ENCODE results near the gene APOA5. TPM values are rescaled to one million over a fixed set of nuclear protein-coding genes. Genes with fewer than 3 reads are reported as not detected.

APOA5 gene
- total RNA-seq, 2 experiments from 2014 or later, result not detected

DNA sequence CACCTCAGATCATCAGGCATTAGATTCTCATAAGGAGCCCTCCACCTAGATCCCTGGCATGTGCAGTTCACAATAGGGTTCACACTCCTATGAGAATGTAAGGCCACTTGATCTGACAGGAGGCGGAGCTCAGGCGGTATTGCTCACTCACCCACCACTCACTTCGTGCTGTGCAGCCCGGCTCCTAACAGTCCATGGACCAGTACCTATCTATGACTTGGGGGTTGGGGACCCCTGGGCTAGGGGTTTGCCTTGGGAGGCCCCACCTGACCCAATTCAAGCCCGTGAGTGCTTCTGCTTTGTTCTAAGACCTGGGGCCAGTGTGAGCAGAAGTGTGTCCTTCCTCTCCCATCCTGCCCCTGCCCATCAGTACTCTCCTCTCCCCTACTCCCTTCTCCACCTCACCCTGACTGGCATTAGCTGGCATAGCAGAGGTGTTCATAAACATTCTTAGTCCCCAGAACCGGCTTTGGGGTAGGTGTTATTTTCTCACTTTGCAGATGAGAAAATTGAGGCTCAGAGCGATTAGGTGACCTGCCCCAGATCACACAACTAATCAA is 40.2 kb upstream of the APOA5 start:
- TF ChIP-seq, protein P1, sequence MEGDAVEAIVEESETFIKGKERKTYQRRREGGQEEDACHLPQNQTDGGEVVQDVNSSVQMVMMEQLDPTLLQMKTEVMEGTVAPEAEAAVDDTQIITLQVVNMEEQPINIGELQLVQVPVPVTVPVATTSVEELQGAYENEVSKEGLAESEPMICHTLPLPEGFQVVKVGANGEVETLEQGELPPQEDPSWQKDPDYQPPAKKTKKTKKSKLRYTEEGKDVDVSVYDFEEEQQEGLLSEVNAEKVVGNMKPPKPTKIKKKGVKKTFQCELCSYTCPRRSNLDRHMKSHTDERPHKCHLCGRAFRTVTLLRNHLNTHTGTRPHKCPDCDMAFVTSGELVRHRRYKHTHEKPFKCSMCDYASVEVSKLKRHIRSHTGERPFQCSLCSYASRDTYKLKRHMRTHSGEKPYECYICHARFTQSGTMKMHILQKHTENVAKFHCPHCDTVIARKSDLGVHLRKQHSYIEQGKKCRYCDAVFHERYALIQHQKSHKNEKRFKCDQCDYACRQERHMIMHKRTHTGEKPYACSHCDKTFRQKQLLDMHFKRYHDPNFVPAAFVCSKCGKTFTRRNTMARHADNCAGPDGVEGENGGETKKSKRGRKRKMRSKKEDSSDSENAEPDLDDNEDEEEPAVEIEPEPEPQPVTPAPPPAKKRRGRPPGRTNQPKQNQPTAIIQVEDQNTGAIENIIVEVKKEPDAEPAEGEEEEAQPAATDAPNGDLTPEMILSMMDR (conservative IDR thresholded peaks at IDR 0.05; ENCODE audit: low read length), result no peak
- no peak for TF ChIP-seq EZH2phosphoT487 (IDR thresholded peaks at IDR 0.05; ENCODE audit: borderline replicate concordance, low read depth, low read length)
- no peak overlapping the region for H3K27ac ChIP-seq (ENCODE audit: low read depth, low read length, poor library complexity, severe bottlenecking)
- H3K79me2 ChIP-seq (ENCODE audit: insufficient read depth, low read depth, low read length), result no peaks in the 10 kb centered on the region
- H4K20me1 ChIP-seq (ENCODE audit: insufficient read depth, low read length), result no peaks in the 10 kb centered on the region
- no peaks in the 10 kb centered on the region for H3K9me2 ChIP-seq (ENCODE audit: insufficient read depth, low read length)
- intact Hi-C loops (cut with micrococcal nuclease; ENCODE audit: unreplicated experiment), result loop anchor here (1.0 kb wide), 1 partner anchor 274 kb away; no protein-coding TSS in a partner anchor
- POLR2A ChIA-PET, result no interaction called here
- no peak overlapping the region for H2AFZ ChIP-seq (ENCODE audit: low read length)
- no peaks in the 10 kb centered on the region for H3K9me3 ChIP-seq (ENCODE audit: low read length)
- no TSS peak for BruUV-seq (replicated peaks)
- no peak overlapping the region for H3K4me2 ChIP-seq (ENCODE audit: low read length)
- H3K4me1 ChIP-seq (ENCODE audit: insufficient read depth, low read length, poor library complexity, severe bottlenecking), result peaks cover 13% of the 10 kb centered on the region
- no peak overlapping the region for H3K4me3 ChIP-seq (ENCODE audit: low read depth, low read length, poor library complexity, severe bottlenecking)
- CTCF ChIA-PET (ENCODE audit: unreplicated experiment), result interaction anchor here (0.9 kb wide), 1 partner anchor 395 kb away, joined by 3 read pairs; no protein-coding TSS in a partner anchor
- no peak for DNase-seq (ENCODE audit: low spot score)
- H3K36me3 ChIP-seq (ENCODE audit: insufficient read depth, low read length), result no peaks in the 10 kb centered on the region

DNA sequence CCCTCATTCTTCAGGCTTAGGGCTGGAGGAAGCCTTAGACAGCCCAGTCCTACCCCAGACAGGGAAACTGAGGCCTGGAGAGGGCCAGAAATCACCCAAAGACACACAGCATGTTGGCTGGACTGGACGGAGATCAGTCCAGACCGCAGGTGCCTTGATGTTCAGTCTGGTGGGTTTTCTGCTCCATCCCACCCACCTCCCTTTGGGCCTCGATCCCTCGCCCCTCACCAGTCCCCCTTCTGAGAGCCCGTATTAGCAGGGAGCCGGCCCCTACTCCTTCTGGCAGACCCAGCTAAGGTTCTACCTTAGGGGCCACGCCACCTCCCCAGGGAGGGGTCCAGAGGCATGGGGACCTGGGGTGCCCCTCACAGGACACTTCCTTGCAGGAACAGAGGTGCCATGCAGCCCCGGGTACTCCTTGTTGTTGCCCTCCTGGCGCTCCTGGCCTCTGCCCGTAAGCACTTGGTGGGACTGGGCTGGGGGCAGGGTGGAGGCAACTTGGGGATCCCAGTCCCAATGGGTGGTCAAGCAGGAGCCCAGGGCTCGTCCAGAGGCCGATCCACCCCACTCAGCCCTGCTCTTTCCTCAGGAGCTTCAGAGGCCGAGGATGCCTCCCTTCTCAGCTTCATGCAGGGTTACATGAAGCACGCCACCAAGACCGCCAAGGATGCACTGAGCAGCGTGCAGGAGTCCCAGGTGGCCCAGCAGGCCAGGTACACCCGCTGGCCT is 38.7 kb upstream of the APOA5 start:
- H3K9me3 ChIP-seq (ENCODE audit: low read length), result no peaks in the 10 kb centered on the region
- POLR2A ChIA-PET, result no interaction called here
- intact Hi-C loops (cut with micrococcal nuclease; ENCODE audit: unreplicated experiment), result no loop called here
- no peaks in the 10 kb centered on the region for H3K79me2 ChIP-seq (ENCODE audit: insufficient read depth, low read depth, low read length)
- TF ChIP-seq EZH2phosphoT487 (IDR thresholded peaks at IDR 0.05; ENCODE audit: borderline replicate concordance, low read depth, low read length), result no peak
- TF ChIP-seq, protein P1 (conservative IDR thresholded peaks at IDR 0.05; ENCODE audit: low read length), result no peak
- H3K4me1 ChIP-seq (ENCODE audit: insufficient read depth, low read length, poor library complexity, severe bottlenecking), result peaks cover 3% of the 10 kb centered on the region
- BruUV-seq (replicated peaks), result no TSS peak
- no peaks in the 10 kb centered on the region for H4K20me1 ChIP-seq (ENCODE audit: insufficient read depth, low read length)
- no peak overlapping the region for H3K4me3 ChIP-seq (ENCODE audit: low read depth, low read length, poor library complexity, severe bottlenecking)
- no peaks in the 10 kb centered on the region for H3K36me3 ChIP-seq (ENCODE audit: insufficient read depth, low read length)
- CTCF ChIA-PET (ENCODE audit: unreplicated experiment), result no interaction called here
- no peak overlapping the region for H2AFZ ChIP-seq (ENCODE audit: low read length)
- no peaks in the 10 kb centered on the region for H3K9me2 ChIP-seq (ENCODE audit: insufficient read depth, low read length)
- H3K27ac ChIP-seq (ENCODE audit: low read depth, low read length, poor library complexity, severe bottlenecking), result no peak overlapping the region
- no peak overlapping the region for H3K4me2 ChIP-seq (ENCODE audit: low read length)
- no peak for DNase-seq (ENCODE audit: low spot score)
